Amniotic stem cell (primary cell): Measurements from ENCODE around the gene TIMM50.
A peak's percentile ranks its signal among the peaks of the same experiment; 100 is the strongest.

Source experiments
- DNase-seq: peaks from one replicate; lab custom pipeline; 2025; lab: John Stamatoyannopoulos, UW

The TIMM50 gene

GRCh38 chr19:39533003-39533512 is 52.4 kb downstream of the TIMM50 start:
- no peak for DNase-seq

GRCh38 chr19:39533791-39534190 is 53.2 kb downstream of the TIMM50 start:
- no peak for DNase-seq

GRCh38 chr19:39539165-39539517 is 58.5 kb downstream of the TIMM50 start:
- DNase-seq, result no peak

- DNase-seq, result peak; percentile 88
Measured at GRCh38 chr19:39539518-39540332, 59.1 kb downstream of the TIMM50 start, which contains the start of gene EID2. Gene EID2 (minus strand): TSS chr19:39540161. CDS start chr19:39540079, 82 bp downstream.

GRCh38 chr19:39540333-39540673 is 59.7 kb downstream of the TIMM50 start:
- no peak for DNase-seq
